Fibroblast of upper back skin (primary cell): ENCODE data around the gene SHANK1.

ENCODE experiments used
- DNase-seq: peaks from one replicate; pipeline ENCODE4 v3.0.0-alpha.2; 2013

SHANK1 gene

GRCh38 chr19:50658441-50659317 is 60.9 kb downstream of the SHANK1 start:
- DNase-seq, result peak; percentile 59

- DNase-seq, result peak; percentile 98
These were observed 61.7 kb downstream of the SHANK1 start for GRCh38 chr19:50657712-50658440.

- no peak for DNase-seq
These were observed 62.4 kb downstream of the SHANK1 start for GRCh38 chr19:50657222-50657669.

- DNase-seq, result no peak
These were observed 64.7 kb downstream of the SHANK1 start for GRCh38 chr19:50654882-50655281.

GRCh38 chr19:50652722-50653121 is 66.9 kb downstream of the SHANK1 start:
- DNase-seq, result no peak

GRCh38 chr19:50651174-50651573 is 68.4 kb downstream of the SHANK1 start:
- no peak for DNase-seq

- no peak for DNase-seq
These were observed 69.9 kb downstream of the SHANK1 start, which contains the start of gene C19orf81 for GRCh38 chr19:50649433-50650391. Gene C19orf81 (plus strand): TSS chr19:50649445. CDS start chr19:50649445, 0 bp downstream.

- no peak for DNase-seq
These were observed 70.9 kb downstream of the SHANK1 start for GRCh38 chr19:50648659-50649058.

- DNase-seq, result no peak
These were observed 71.6 kb downstream of the SHANK1 start for GRCh38 chr19:50647879-50648615.

- DNase-seq, result peak; percentile 47
These were observed 73.4 kb downstream of the SHANK1 start for GRCh38 chr19:50646074-50646807.

GRCh38 chr19:50645107-50645506 is 74.5 kb downstream of the SHANK1 start:
- no peak for DNase-seq

GRCh38 chr19:50644315-50644915 is 75.2 kb downstream of the SHANK1 start:
- DNase-seq, result no peak

GRCh38 chr19:50640368-50640767 is 79.2 kb downstream of the SHANK1 start:
- DNase-seq, result no peak

- DNase-seq, result peak; percentile 20
These were observed 80.2 kb downstream of the SHANK1 start, which contains the start of gene SYT3 for GRCh38 chr19:50639121-50640112. Gene SYT3 (minus strand): TSS chr19:50639881. CDS start chr19:50637411, 2,470 bp downstream.

- DNase-seq, result no peak
These were observed 81.0 kb downstream of the SHANK1 start for GRCh38 chr19:50638600-50638999.

- no peak for DNase-seq
These were observed 83.1 kb downstream of the SHANK1 start for GRCh38 chr19:50636317-50637085.

- no peak for DNase-seq
These were observed 85.6 kb downstream of the SHANK1 start for GRCh38 chr19:50633973-50634372.

GRCh38 chr19:50633359-50633758 is 86.2 kb downstream of the SHANK1 start:
- DNase-seq, result no peak
